ENCODE measurements around the gene TAS2R4. TPM values are rescaled to one million over a fixed set of nuclear protein-coding genes. Genes with fewer than 3 reads are reported as not detected.
A peak's percentile ranks its signal among the peaks of the same experiment; 100 is the strongest.

The TAS2R4 gene
- total RNA-seq: 1 to 10 TPM in 1 of 2 donors, under 1 TPM in 1; 0.87 to 2.2 TPM

- 100% methylated on average over 1 of the region's 1 CpG for WGBS
- intact Hi-C loops (cut with DNase I): no loop called here
- Histone ChIP-seq H3K9me3 (no peaks in the 10 kb centered on the region), H3K27me3 (replicated peaks; ENCODE audit: insufficient read depth) (no peaks in the 10 kb centered on the region), H3K36me3 (no peaks in the 10 kb centered on the region), H3K27ac (no peak within 1 kb of the TSS), H3K4me1 (replicated peaks) (no peaks in the 10 kb centered on the region), H3K4me3 (no peak within 1 kb of the TSS)
- no peak for DNase-seq (ENCODE audit: low spot score)
- TF ChIP-seq POLR2A (IDR thresholded peaks at IDR 0.05): no peak
These were observed at the start of gene TAS2R4 for GRCh38 chr7:141776374-141776773. TAS2R4 (plus strand) TSS chr7:141776674; CDS start chr7:141778489, 1,815 bp downstream.

GRCh38 chr7:141729020-141729419 lies 47.5 kb upstream of the TAS2R4 start:
- H3K4me1 ChIP-seq (replicated peaks): no peaks in the 10 kb centered on the region
- TF ChIP-seq POLR2A (IDR thresholded peaks at IDR 0.05) (no peak), POLR2AphosphoS5 (IDR thresholded peaks at IDR 0.05) (no peak), CTCF (IDR thresholded peaks at IDR 0.05) (no peak)
- H3K27ac ChIP-seq: no peak overlapping the region
- no peaks in the 10 kb centered on the region for H3K36me3 ChIP-seq
- no peaks in the 10 kb centered on the region for H3K27me3 ChIP-seq (replicated peaks; ENCODE audit: insufficient read depth)
- no peak overlapping the region for H3K4me3 ChIP-seq
- H3K9me3 ChIP-seq: no peaks in the 10 kb centered on the region
- intact Hi-C loops (cut with DNase I): no loop called here
- WGBS: 84% methylated on average over 1 of the region's 1 CpG
- no peak for DNase-seq (ENCODE audit: low spot score)

GRCh38 chr7:141731476-141732149 lies 44.9 kb upstream of the TAS2R4 start:
- Histone ChIP-seq H3K9me3 (no peaks in the 10 kb centered on the region), H3K4me1 (replicated peaks) (no peaks in the 10 kb centered on the region), H3K27me3 (replicated peaks; ENCODE audit: insufficient read depth) (no peaks in the 10 kb centered on the region), H3K4me3 (no peak overlapping the region), H3K36me3 (no peaks in the 10 kb centered on the region), H3K27ac (no peak overlapping the region)
- no peak for DNase-seq (ENCODE audit: low spot score)
- TF ChIP-seq POLR2A (IDR thresholded peaks at IDR 0.05) (no peak), POLR2AphosphoS5 (IDR thresholded peaks at IDR 0.05) (no peak), CTCF (IDR thresholded peaks at IDR 0.05) (no peak)
- WGBS: 86% methylated on average over 20 of the region's 24 CpGs
- intact Hi-C loops (cut with DNase I): no loop called here

- Histone ChIP-seq H3K27ac (peak overlapping the region; percentile 78 to 84), H3K9me3 (no peaks in the 10 kb centered on the region), H3K4me3 (peak overlapping the region; percentile 63 to 74), H3K36me3 (no peaks in the 10 kb centered on the region), H3K27me3 (replicated peaks; ENCODE audit: insufficient read depth) (no peaks in the 10 kb centered on the region), H3K4me1 (replicated peaks) (peaks cover 9% of the 10 kb centered on the region)
- 66% methylated on average over 11 of the region's 11 CpGs for WGBS
- intact Hi-C loops (cut with DNase I): no loop called here
- no peak for DNase-seq (ENCODE audit: low spot score)
- no peak for TF ChIP-seq POLR2AphosphoS5 (IDR thresholded peaks at IDR 0.05)
- TF ChIP-seq CTCF (IDR thresholded peaks at IDR 0.05): no peak
- no peak for TF ChIP-seq POLR2A (IDR thresholded peaks at IDR 0.05)
These were observed 39.2 kb upstream of the TAS2R4 start for GRCh38 chr7:141737118-141737835.

- DNase-seq (ENCODE audit: low spot score): peak; percentile 88
- peaks cover 9% of the 10 kb centered on the region for H3K4me1 ChIP-seq (replicated peaks)
- H3K9me3 ChIP-seq: no peaks in the 10 kb centered on the region
- peak within 1 kb of the TSS; percentile 63 to 74 for H3K4me3 ChIP-seq
- intact Hi-C loops (cut with DNase I): no loop called here
- TF ChIP-seq POLR2AphosphoS5 (IDR thresholded peaks at IDR 0.05) (peak; percentile 96), POLR2A (IDR thresholded peaks at IDR 0.05) (peak; percentile 24), CTCF (IDR thresholded peaks at IDR 0.05) (peak; percentile 54 to 82 (median 68))
- H3K27ac ChIP-seq: peak within 1 kb of the TSS; percentile 78 to 84
- H3K27me3 ChIP-seq (replicated peaks; ENCODE audit: insufficient read depth): no peaks in the 10 kb centered on the region
- H3K36me3 ChIP-seq: peaks cover 0 to under 1% of the 10 kb centered on the region in 2 donors
- 3% methylated on average over 46 of the region's 46 CpGs for WGBS
These were observed 38.5 kb upstream of the TAS2R4 start, which contains the start of gene SSBP1 for GRCh38 chr7:141737836-141738591. SSBP1 (plus strand) TSS chr7:141738358; CDS start chr7:141739167, 809 bp downstream.

Data from prostate gland (tissue), 2 donors.